Progenitor cell of endocrine pancreas (in vitro differentiated cells): ENCODE data around the gene PAPPA. TPM values are rescaled to one million over a fixed set of nuclear protein-coding genes. Genes with fewer than 3 reads are reported as not detected.

Experiments
- DNase-seq: peaks from one replicate; pipeline ENCODE4 v3.0.0; 2021; ENCODE audit warnings: low spot score; ENCODE audit not compliant: unreplicated experiment
- H3K27ac Mint-ChIP-seq: 2 replicates; pipeline ENCODE4 v1.8.0; 2021; ENCODE audit warnings: mild to moderate bottlenecking, moderate library complexity, mixed read lengths
- H3K27me3 Mint-ChIP-seq: 2 replicates; pipeline ENCODE4 v1.8.0; 2021; ENCODE audit warnings: mixed read lengths
- H3K36me3 Mint-ChIP-seq: 2 replicates; pipeline ENCODE4 v1.8.0; 2022; ENCODE audit warnings: mixed read lengths; ENCODE audit not compliant: insufficient read depth
- H3K4me1 Mint-ChIP-seq: 2 replicates; pipeline ENCODE4 v1.8.0; 2021; ENCODE audit warnings: low read depth, mixed read lengths
- H3K4me3 Mint-ChIP-seq: 2 replicates; pipeline ENCODE4 v1.8.0; 2021; ENCODE audit warnings: low read depth, mild to moderate bottlenecking, moderate library complexity, mixed read lengths
- H3K9me3 Mint-ChIP-seq: 2 replicates; pipeline ENCODE4 v1.8.0; 2021; ENCODE audit warnings: low read depth, mixed read lengths
- CTCF ChIP-seq: fragments of 200-600 bp; sonication (generic); IDR thresholded peaks from one replicate; pipeline ENCODE4 v1.5.0; 2021; ENCODE audit warnings: antibody characterized with exemption, mild to moderate bottlenecking; ENCODE audit not compliant: unreplicated experiment
- total RNA-seq: library from RNA; stranded (reverse); gene quantifications from 2 replicates; pipeline ENCODE4 v1.2.1, GENCODE V29; 2021

PAPPA gene
- total RNA-seq, 1 donor from 2014 or later = 0.36 TPM

DNA sequence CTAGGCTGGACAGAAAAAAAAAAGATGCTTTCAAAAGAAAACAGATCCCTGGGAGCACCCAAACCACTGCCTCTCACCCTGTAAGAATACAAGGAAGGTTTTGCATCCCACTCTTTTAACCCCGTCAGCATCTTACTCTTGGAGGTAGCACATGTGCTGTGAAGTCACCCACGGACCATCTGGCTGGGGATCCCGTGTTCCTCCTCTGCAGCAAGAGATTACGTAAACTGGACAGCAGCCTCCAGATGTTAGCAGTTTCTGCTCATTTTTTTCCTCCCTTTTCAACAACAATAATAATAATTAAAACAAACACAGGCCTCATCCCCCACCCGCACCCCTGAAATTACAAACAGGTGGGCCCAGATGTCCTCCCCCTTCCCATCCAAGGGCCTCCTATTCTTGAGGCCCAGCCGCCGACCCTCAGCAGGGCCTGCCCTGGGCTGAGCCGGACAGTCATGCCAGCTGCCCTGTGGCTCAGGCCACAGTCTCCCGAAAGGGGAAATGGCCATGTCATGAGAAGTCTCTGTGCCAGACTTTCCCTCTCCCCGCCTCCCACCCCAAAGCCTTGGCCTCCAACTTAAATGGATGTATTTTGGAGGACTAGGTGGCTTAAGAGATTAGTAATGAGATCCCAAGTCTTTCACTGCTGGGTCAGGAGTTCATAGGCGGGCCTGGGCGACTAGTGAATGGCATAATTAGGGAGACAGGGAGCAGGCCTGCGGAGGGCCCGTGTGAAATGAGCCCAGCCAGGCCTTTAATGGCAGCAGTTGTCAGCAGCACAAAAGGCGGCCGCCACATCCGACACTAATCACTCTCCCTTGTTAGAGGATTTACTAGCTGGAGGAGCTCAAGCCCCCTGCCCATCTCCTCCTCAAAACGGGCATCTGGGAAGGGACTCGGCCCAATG lies 165.1 kb downstream of the PAPPA start:
- Mint-ChIP-seq H3K27ac (no peak overlapping the region), H3K9me3 (no peaks in the 10 kb centered on the region), H3K27me3 (peaks cover 30% of the 10 kb centered on the region), H3K4me1 (peaks cover 13% of the 10 kb centered on the region), H3K4me3 (no peak overlapping the region), H3K36me3 (no peaks in the 10 kb centered on the region)
- TF ChIP-seq CTCF = no peak
- DNase-seq = no peak

DNA sequence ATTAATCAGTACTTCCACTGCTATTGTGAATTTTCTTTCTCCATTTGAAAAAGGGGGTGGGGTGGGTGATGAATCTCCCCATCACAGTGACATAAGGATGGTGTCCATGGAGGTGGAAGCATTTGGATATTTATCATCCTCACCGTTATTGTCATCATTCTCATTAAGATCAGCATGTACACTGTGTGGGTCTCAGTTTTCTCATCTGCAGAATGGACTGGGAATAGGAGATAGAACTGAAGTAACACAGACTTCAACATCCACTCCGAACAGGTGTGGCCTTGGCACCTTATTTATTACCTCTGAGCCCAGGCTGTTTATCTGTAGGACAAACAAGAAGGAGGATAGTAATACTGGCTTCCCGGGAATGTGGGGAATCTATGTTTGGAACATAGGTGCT lies 165.9 kb downstream of the PAPPA start:
- no peak overlapping the region for H3K4me3 Mint-ChIP-seq
- no peaks in the 10 kb centered on the region for H3K9me3 Mint-ChIP-seq
- H3K27ac Mint-ChIP-seq = no peak overlapping the region
- no peak for TF ChIP-seq CTCF
- DNase-seq = no peak
- H3K27me3 Mint-ChIP-seq = peaks cover 32% of the 10 kb centered on the region
- H3K36me3 Mint-ChIP-seq = no peaks in the 10 kb centered on the region
- peaks cover 17% of the 10 kb centered on the region for H3K4me1 Mint-ChIP-seq

DNA sequence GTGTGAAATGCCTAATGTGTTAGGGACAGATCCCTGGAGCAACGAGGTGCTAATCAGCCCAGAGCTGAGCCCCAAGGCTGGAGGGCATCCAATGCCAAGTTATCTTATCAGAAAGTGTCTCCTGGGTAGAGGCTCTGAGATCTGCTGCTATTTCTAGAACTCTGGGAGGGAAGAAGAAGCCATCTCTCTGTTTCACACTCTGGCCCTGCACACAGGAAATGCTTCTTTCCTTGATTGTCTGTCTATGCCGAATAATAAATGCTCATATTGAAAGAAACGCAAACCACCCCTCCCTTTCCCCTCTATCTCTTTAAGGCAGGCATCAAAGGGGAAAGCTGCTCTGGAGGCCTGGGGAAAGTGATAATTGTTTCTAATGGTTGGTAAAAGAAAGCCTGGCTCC lies 166.7 kb downstream of the PAPPA start:
- TF ChIP-seq CTCF = no peak
- no peak overlapping the region for H3K27ac Mint-ChIP-seq

DNA sequence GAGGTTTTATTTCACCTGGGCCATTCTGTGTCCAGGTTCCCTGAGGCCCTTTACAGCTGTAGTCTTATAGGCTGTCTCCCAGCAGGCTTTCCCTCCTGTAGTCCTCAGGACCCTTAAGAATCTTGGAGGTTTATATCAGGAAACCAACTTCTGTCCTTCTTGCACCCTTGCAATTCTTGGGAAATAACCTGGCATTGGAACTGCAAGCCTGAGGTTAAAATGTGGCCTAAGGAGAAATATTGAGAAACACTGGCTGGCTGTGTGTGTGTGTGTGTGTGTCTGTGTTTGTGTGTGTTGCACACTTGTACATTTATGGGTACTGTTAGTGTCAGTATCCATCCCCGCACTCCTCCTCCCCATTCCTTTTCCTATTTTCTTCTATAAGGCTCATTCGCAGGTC lies 168.9 kb downstream of the PAPPA start:
- Mint-ChIP-seq H3K9me3 (no peaks in the 10 kb centered on the region), H3K27ac (no peak overlapping the region), H3K4me3 (no peak overlapping the region), H3K4me1 (peaks cover 17% of the 10 kb centered on the region), H3K27me3 (peaks cover 20% of the 10 kb centered on the region), H3K36me3 (no peaks in the 10 kb centered on the region)
- DNase-seq = no peak
- TF ChIP-seq CTCF = no peak

More for the DNA sequence above, 166.7 kb downstream of the PAPPA start:
- Mint-ChIP-seq H3K4me3 (no peak overlapping the region), H3K4me1 (peaks cover 17% of the 10 kb centered on the region), H3K27me3 (peaks cover 34% of the 10 kb centered on the region), H3K9me3 (no peaks in the 10 kb centered on the region), H3K36me3 (no peaks in the 10 kb centered on the region)
- DNase-seq = no peak

GRCh38 chr9:116323012-116323411 lies 169.4 kb downstream of the PAPPA start:
- no peak overlapping the region for H3K4me3 Mint-ChIP-seq
- H3K9me3 Mint-ChIP-seq = no peaks in the 10 kb centered on the region
- H3K27ac Mint-ChIP-seq = no peak overlapping the region
- peaks cover 17% of the 10 kb centered on the region for H3K27me3 Mint-ChIP-seq
- TF ChIP-seq CTCF = no peak
- H3K36me3 Mint-ChIP-seq = no peaks in the 10 kb centered on the region
- no peak for DNase-seq
- peaks cover 17% of the 10 kb centered on the region for H3K4me1 Mint-ChIP-seq
